DND-41 (cell line): ENCODE data around the gene OTUD3.
"Not testable (repeated sequence)": the region's sequence is repeated elsewhere in the genome, so short reads cannot be mapped to it uniquely, and the experiment has no call there.

Experiments used
- ATAC-seq: fragments of 200-7000 bp; cut with Tn5 transposase; 3 replicates; pipeline ENCODE4 v1.9.1; 2021; ENCODE audit warnings: low read depth; ENCODE audit not compliant: insufficient read depth
- DNase-seq: peaks from one replicate; pipeline ENCODE4 v3.0.0-alpha.2; 2020
- H2AFZ ChIP-seq: 2 replicates; pipeline ENCODE4 v1.6.0; 2012; ENCODE audit warnings: low read depth, low read length
- H3K27ac ChIP-seq: 2 replicates; pipeline ENCODE4 v1.5.1; 2012; ENCODE audit warnings: low read length, inconsistent platforms
- H3K27me3 ChIP-seq: fragments of 200-600 bp; sonication (generic); 2 replicates; pipeline ENCODE4 v1.6.0; 2012; ENCODE audit warnings: low read length, mild to moderate bottlenecking, inconsistent platforms; ENCODE audit not compliant: insufficient read depth, poor library complexity
- H3K36me3 ChIP-seq: 2 replicates; pipeline ENCODE4 v1.5.1; 2012; ENCODE audit warnings: low read length, inconsistent platforms; ENCODE audit not compliant: insufficient read depth
- H3K4me1 ChIP-seq: 2 replicates; pipeline ENCODE4 v1.5.1; 2012; ENCODE audit warnings: mild to moderate bottlenecking, low read length; ENCODE audit not compliant: insufficient read depth
- H3K4me2 ChIP-seq: 2 replicates; pipeline ENCODE4 v1.6.0; 2012; ENCODE audit warnings: mild to moderate bottlenecking, moderate library complexity, low read length, inconsistent platforms; ENCODE audit not compliant: insufficient read depth
- H3K4me3 ChIP-seq, 2 experiments: fragments of 200-600 bp in 1 of 2; shearing (Covaris generic) in 1 of 2; 2 replicates each; pipeline ENCODE4 v1.5.1; 2012 to 2016; ENCODE audit warnings: inconsistent platforms in 2 of 2, low read length in 2 of 2, mild to moderate bottlenecking in 2 of 2, low read depth in 1 of 2, moderate library complexity in 1 of 2
- H3K79me2 ChIP-seq: 2 replicates; pipeline ENCODE4 v1.6.0; 2012; ENCODE audit warnings: low read length, inconsistent platforms; ENCODE audit not compliant: insufficient read depth
- H3K9ac ChIP-seq: 2 replicates; pipeline ENCODE4 v1.6.0; 2012; ENCODE audit warnings: low read depth, mild to moderate bottlenecking, inconsistent platforms, low read length, moderate library complexity
- H3K9me3 ChIP-seq: 2 replicates; pipeline ENCODE4 v1.5.1; 2012; ENCODE audit warnings: low read length, moderate library complexity, mild to moderate bottlenecking, inconsistent platforms; ENCODE audit not compliant: insufficient read depth, severe bottlenecking
- H4K20me1 ChIP-seq: 2 replicates; pipeline ENCODE4 v1.6.0; 2012; ENCODE audit warnings: low read length; ENCODE audit not compliant: insufficient read depth
- CTCF ChIP-seq: IDR thresholded peaks from 2 replicates; pipeline ENCODE4 v1.5.1; 2012; ENCODE audit warnings: borderline replicate concordance, low read length, moderate library complexity, mild to moderate bottlenecking; ENCODE audit not compliant: poor library complexity, severe bottlenecking; ENCODE audit errors: extremely low read depth
- EZH2 ChIP-seq: IDR thresholded peaks from 3 replicates; pipeline ENCODE4 v1.6.1; 2012; ENCODE audit warnings: borderline replicate concordance, low read depth, mild to moderate bottlenecking, moderate library complexity, low read length, inconsistent platforms; ENCODE audit not compliant: severe bottlenecking

The OTUD3 gene

GRCh38 chr1:19849307-19849706 is 32.9 kb upstream of the OTUD3 start:
- not testable (repeated sequence) for H3K9me3 ChIP-seq, H3K4me3 ChIP-seq, H3K27ac ChIP-seq, H3K4me2 ChIP-seq, H3K9ac ChIP-seq, H3K79me2 ChIP-seq, DNase-seq, ATAC-seq, H2AFZ ChIP-seq, H3K36me3 ChIP-seq, H4K20me1 ChIP-seq, H3K4me1 ChIP-seq
- H3K27me3 ChIP-seq: peaks cover 13% of the 10 kb centered on the region

GRCh38 chr1:19850214-19850613 is 32.0 kb upstream of the OTUD3 start:
- H3K36me3 ChIP-seq: no peaks in the 10 kb centered on the region
- no peak overlapping the region for H3K27ac ChIP-seq
- no peak overlapping the region for H3K4me3 ChIP-seq
- no peak overlapping the region for H2AFZ ChIP-seq
- H3K9me3 ChIP-seq: no peaks in the 10 kb centered on the region
- H3K27me3 ChIP-seq: peaks cover 9% of the 10 kb centered on the region
- H3K4me1 ChIP-seq: no peaks in the 10 kb centered on the region
- no peak overlapping the region for H3K4me2 ChIP-seq
- no peak overlapping the region for H3K9ac ChIP-seq
- ATAC-seq: no peak
- no peaks in the 10 kb centered on the region for H3K79me2 ChIP-seq
- no peaks in the 10 kb centered on the region for H4K20me1 ChIP-seq
- DNase-seq: no peak
- TF ChIP-seq CTCF (no peak), EZH2 (no peak)

GRCh38 chr1:19852036-19852435 is 30.2 kb upstream of the OTUD3 start:
- no peak overlapping the region for H3K4me2 ChIP-seq
- no peak overlapping the region for H3K4me3 ChIP-seq
- no peaks in the 10 kb centered on the region for H3K36me3 ChIP-seq
- H3K27ac ChIP-seq: no peak overlapping the region
- peaks cover 9% of the 10 kb centered on the region for H3K27me3 ChIP-seq
- no peak for TF ChIP-seq CTCF
- no peak for TF ChIP-seq EZH2
- H2AFZ ChIP-seq: no peak overlapping the region
- no peaks in the 10 kb centered on the region for H3K4me1 ChIP-seq
- no peaks in the 10 kb centered on the region for H3K9me3 ChIP-seq
- ATAC-seq: no peak
- H4K20me1 ChIP-seq: no peaks in the 10 kb centered on the region
- DNase-seq: no peak
- H3K79me2 ChIP-seq: no peaks in the 10 kb centered on the region
- no peak overlapping the region for H3K9ac ChIP-seq

- H2AFZ ChIP-seq: no peak overlapping the region
- H4K20me1 ChIP-seq: no peaks in the 10 kb centered on the region
- DNase-seq: no peak
- no peaks in the 10 kb centered on the region for H3K79me2 ChIP-seq
- no peak overlapping the region for H3K4me2 ChIP-seq
- no peaks in the 10 kb centered on the region for H3K36me3 ChIP-seq
- H3K9ac ChIP-seq: no peak overlapping the region
- no peaks in the 10 kb centered on the region for H3K4me1 ChIP-seq
- H3K27ac ChIP-seq: no peak overlapping the region
- TF ChIP-seq EZH2: no peak
- no peak for TF ChIP-seq CTCF
- no peak for ATAC-seq
- no peaks in the 10 kb centered on the region for H3K9me3 ChIP-seq
- H3K27me3 ChIP-seq: peaks cover 6% of the 10 kb centered on the region
- no peak overlapping the region for H3K4me3 ChIP-seq
Observed at GRCh38 chr1:19854866-19855265, 27.3 kb upstream of the OTUD3 start.
